Mammary epithelial cell (primary cell): ENCODE data around the gene LRIT2.

Experiments used
- EZH2 ChIP-seq: IDR thresholded peaks from 2 replicates; pipeline ENCODE4 v1.6.1; 2012; ENCODE audit warnings: low read length, inconsistent platforms, borderline replicate concordance
- TF ChIP-seq, protein P1 (sequence below), 2 donors: IDR thresholded peaks in 1 of 2; conservative IDR thresholded peaks in 1 of 2; 2 replicates each; pipeline ENCODE4 v1.5.1; 2011 to 2012; ENCODE audit warnings: inconsistent platforms in 2 of 2, low read length in 2 of 2, mild to moderate bottlenecking in 2 of 2, control low read depth in 1 of 2, low read depth in 1 of 2; ENCODE audit not compliant: insufficient read depth in 1 of 2; ENCODE audit errors: extremely low read depth in 1 of 2

DNA sequence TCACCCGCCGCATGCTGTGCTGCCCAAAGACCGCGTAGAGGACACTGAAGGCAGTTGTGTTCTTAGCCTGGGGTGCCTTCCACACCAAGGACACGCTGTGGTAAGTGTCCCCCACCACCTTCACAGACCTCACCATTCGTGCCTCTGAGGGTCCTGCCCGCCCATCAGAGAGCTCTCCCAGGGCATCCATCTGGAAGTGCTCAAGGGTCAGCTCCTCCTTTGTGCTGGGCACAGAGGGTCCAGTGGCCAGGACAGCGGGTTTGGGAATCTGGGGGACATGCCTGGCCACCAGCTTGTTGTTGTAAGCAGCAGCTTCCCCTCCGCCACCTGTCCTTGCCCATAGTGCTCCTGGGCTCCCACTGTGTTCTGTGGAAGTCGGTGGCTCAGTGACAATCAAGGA, 7.0 kb upstream of the LRIT2 start:
- TF ChIP-seq, protein P1, sequence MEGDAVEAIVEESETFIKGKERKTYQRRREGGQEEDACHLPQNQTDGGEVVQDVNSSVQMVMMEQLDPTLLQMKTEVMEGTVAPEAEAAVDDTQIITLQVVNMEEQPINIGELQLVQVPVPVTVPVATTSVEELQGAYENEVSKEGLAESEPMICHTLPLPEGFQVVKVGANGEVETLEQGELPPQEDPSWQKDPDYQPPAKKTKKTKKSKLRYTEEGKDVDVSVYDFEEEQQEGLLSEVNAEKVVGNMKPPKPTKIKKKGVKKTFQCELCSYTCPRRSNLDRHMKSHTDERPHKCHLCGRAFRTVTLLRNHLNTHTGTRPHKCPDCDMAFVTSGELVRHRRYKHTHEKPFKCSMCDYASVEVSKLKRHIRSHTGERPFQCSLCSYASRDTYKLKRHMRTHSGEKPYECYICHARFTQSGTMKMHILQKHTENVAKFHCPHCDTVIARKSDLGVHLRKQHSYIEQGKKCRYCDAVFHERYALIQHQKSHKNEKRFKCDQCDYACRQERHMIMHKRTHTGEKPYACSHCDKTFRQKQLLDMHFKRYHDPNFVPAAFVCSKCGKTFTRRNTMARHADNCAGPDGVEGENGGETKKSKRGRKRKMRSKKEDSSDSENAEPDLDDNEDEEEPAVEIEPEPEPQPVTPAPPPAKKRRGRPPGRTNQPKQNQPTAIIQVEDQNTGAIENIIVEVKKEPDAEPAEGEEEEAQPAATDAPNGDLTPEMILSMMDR (conservative IDR thresholded peaks at IDR 0.05 in 1 of 2, IDR thresholded peaks at IDR 0.05 in 1 of 2; ENCODE audit: extremely low read depth in 1 of 2, insufficient read depth in 1 of 2, low read depth in 1 of 2, low read length in 2 of 2) = no peak
- no peak for TF ChIP-seq EZH2
